ENCODE results near the gene MDFIC. TPM values are rescaled to one million over a fixed set of nuclear protein-coding genes. Genes with fewer than 3 reads are reported as not detected.

The MDFIC gene
- total RNA-seq: 14.7 and 15.2 TPM in 2 replicates

GRCh38 chr7:114922026-114922651 lies at the start of gene MDFIC:
Gene MDFIC (plus strand): TSS chr7:114922094. CDS start chr7:114923034, 940 bp downstream.

